ENCODE results near the gene PLEKHG2. TPM values are rescaled to one million over a fixed set of nuclear protein-coding genes. Genes with fewer than 3 reads are reported as not detected.

Gene PLEKHG2
- total and polyA plus RNA-seq, 9 of the 15 experiments (the other 6 are each of a cell fraction or from before 2014, with no cell fraction given) = 0.98 to 45.7 (median 9.8) TPM

DNA sequence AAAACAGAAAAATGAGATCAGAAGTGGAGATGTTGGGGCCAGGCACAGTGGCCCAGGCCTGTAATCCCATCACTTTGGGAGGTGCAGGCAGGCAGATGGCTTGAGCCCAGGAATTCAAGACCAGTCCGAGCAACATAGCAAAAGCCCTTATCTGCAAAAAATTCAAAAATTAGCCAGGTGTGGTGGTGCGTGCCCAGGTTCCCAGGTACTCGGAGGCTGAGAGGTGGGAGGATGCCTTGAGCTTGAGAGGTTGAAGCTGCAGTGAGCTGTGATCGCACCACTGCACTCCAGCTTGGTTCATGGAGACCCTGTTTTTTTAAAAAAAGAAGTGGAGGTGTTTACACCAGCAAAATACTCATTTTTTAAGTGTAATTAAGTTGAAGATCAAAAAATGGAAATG is 12.4 kb upstream of the PLEKHG2 start:
- CTCF ChIA-PET (ENCODE audit: low intra/inter-chr PET ratio) = interaction anchor here (4.4 kb wide), 1 partner anchor 12 kb away, joined by 74 read pairs; the partner anchor contains the start of gene PLEKHG2
- peaks cover 13% of the 10 kb centered on the region; the same call in 1 of the 3 replicates for H3K36me3 ChIP-seq (ENCODE audit: control insufficient read depth, insufficient read depth, low read length)
- TF ChIP-seq POLR2G (IDR thresholded peaks at IDR 0.05; ENCODE audit: low read depth, low read length) (0 out of 2 replicates have a peak, but pooled peaks have one; percentile 10), CBFA2T2 (conservative IDR thresholded peaks at IDR 0.05) (no peak), ZNF778 (CRISPR knock-in tag; IDR thresholded peaks at IDR 0.05) (no peak), SRSF9 (IDR thresholded peaks at IDR 0.05; ENCODE audit: borderline replicate concordance, low read depth, low read length) (no peak)
- H3K4me3 ChIP-seq = no peak overlapping the region
- H3K4me2 ChIP-seq (ENCODE audit: insufficient read depth, low read length) = no peak overlapping the region
- H3K27me3 ChIP-seq (ENCODE audit: control insufficient read depth in 2 of 2, insufficient read depth in 2 of 2, low read length in 2 of 2) = no peaks in the 10 kb centered on the region
- H3K4me1 ChIP-seq (replicated peaks in 1 of 2; ENCODE audit: control insufficient read depth in 2 of 2, insufficient read depth in 2 of 2, low read length in 2 of 2) = peaks cover 48 to 66% of the 10 kb centered on the region in 2 experiments
- FAIRE-seq (no peak), DNase-seq (ENCODE audit: extremely low read depth in 1 of 4, low spot score in 3 of 4) (no peak), ATAC-seq (no peak)
- H3K79me2 ChIP-seq (ENCODE audit: control insufficient read depth, insufficient read depth, low read length) = peaks cover 6% of the 10 kb centered on the region; the same call in 2 of the 3 replicates
- peaks cover 3% of the 10 kb centered on the region for H3K9me1 ChIP-seq (ENCODE audit: control insufficient read depth, insufficient read depth, low read length)
- intact Hi-C loops (cut with micrococcal nuclease) (no loop called here), in situ Hi-C loops (cut with MboI) (no loop called here)
- H3K9ac ChIP-seq (ENCODE audit: insufficient read depth in 1 of 2, low read depth in 2 of 2, low read length in 2 of 2) = 0 out of 4 replicates have a peak overlapping the region, but pooled peaks of 1 of the 2 experiments have one; percentile 12
- H3K27ac ChIP-seq (ENCODE audit: extremely low read depth, low read depth, low read length) = no peak overlapping the region
- H3K9me3 ChIP-seq (replicated peaks; ENCODE audit: control insufficient read depth, insufficient read depth, low read depth, low read length) = no peaks in the 10 kb centered on the region
- 91% methylated on average over 4 of the region's 4 CpGs for whole genome bisulfite sequencing (ENCODE audit: insufficient coverage, low coverage, missing lambda C conversion rate)
- BruUV-seq (replicated peaks) = no TSS peak
- no peak overlapping the region for H2AFZ ChIP-seq (ENCODE audit: low read depth, low read length)
- no peaks in the 10 kb centered on the region for H4K20me1 ChIP-seq (replicated peaks; ENCODE audit: control insufficient read depth, insufficient read depth, low read length)
- POLR2A ChIA-PET = no interaction called here

- 13% methylated on average over 4 of the region's 4 CpGs for WGBS (ENCODE audit: insufficient coverage, low coverage, missing lambda C conversion rate)
- intact Hi-C loops (cut with micrococcal nuclease) (no loop called here), in situ Hi-C loops (cut with MboI) (no loop called here)
- Histone ChIP-seq H3K27ac (ENCODE audit: extremely low read depth, low read depth, low read length) (peak overlapping the region; percentile 98; the same call in 2 of the 3 replicates), H3K4me1 (replicated peaks in 1 of 2; ENCODE audit: control insufficient read depth in 2 of 2, insufficient read depth in 2 of 2, low read length in 2 of 2) (peaks cover 57 to 75% of the 10 kb centered on the region in 2 experiments), H3K4me2 (ENCODE audit: insufficient read depth, low read length) (peak overlapping the region; percentile 80; the same call in 1 of the 2 replicates), H3K9me3 (replicated peaks; ENCODE audit: control insufficient read depth, insufficient read depth, low read depth, low read length) (no peaks in the 10 kb centered on the region), H3K9ac (ENCODE audit: insufficient read depth in 1 of 2, low read depth in 2 of 2, low read length in 2 of 2) (peak overlapping the region; percentile 90 to 96; a peak in 3 of 4 replicates), H3K79me2 (ENCODE audit: control insufficient read depth, insufficient read depth, low read length) (peaks cover 6% of the 10 kb centered on the region; the same call in 2 of the 3 replicates), H2AFZ (ENCODE audit: low read depth, low read length) (peak overlapping the region; percentile 86; the same call in 1 of the 2 replicates), H3K4me3 (no peak overlapping the region), H4K20me1 (replicated peaks; ENCODE audit: control insufficient read depth, insufficient read depth, low read length) (no peaks in the 10 kb centered on the region), H3K27me3 (ENCODE audit: control insufficient read depth in 2 of 2, insufficient read depth in 2 of 2, low read length in 2 of 2) (no peaks in the 10 kb centered on the region), H3K9me1 (ENCODE audit: control insufficient read depth, insufficient read depth, low read length) (peaks cover 3% of the 10 kb centered on the region), H3K36me3 (ENCODE audit: control insufficient read depth, insufficient read depth, low read length) (peaks cover 10% of the 10 kb centered on the region; the same call in 1 of the 3 replicates)
- BruUV-seq (replicated peaks) = no TSS peak
- CTCF ChIA-PET (ENCODE audit: low intra/inter-chr PET ratio) = interaction anchor here (2.5 kb wide), 1 partner anchor 11 kb away, joined by 10 read pairs; the partner anchor contains the start of gene PLEKHG2
- peak in 1 of 4 experiments; percentile 28 for DNase-seq (ENCODE audit: extremely low read depth in 1 of 4, low spot score in 3 of 4)
- POLR2A ChIA-PET = interaction anchor here (0.8 to 2.3 kb wide), 5 partner anchors 10 to 993 kb away, joined by 3 to 23 read pairs (median 3); partner anchors contain the start of genes MED29, PAF1 and RPS16
- no peak for ATAC-seq
- no peak for FAIRE-seq
- TF ChIP-seq FOXA3 (CRISPR knock-in tag; conservative IDR thresholded peaks at IDR 0.05 in 1 of 2, IDR thresholded peaks at IDR 0.05 in 1 of 2) (0 out of 4 replicates have a peak, but pooled peaks of 1 of the 2 experiments have one; percentile 43), RHOXF2B (CRISPR knock-in tag; conservative IDR thresholded peaks at IDR 0.05) (no peak), RBM14 (IDR thresholded peaks at IDR 0.05; ENCODE audit: borderline replicate concordance, insufficient read depth, low read depth, low read length) (no peak), CBX1 (IDR thresholded peaks at IDR 0.05; ENCODE audit: low read depth) (no peak), ESRRB (CRISPR knock-in tag; IDR thresholded peaks at IDR 0.05; ENCODE audit: borderline replicate concordance) (no peak), SMARCE1 (IDR thresholded peaks at IDR 0.05) (peak; percentile 88), ZNF766 (CRISPR knock-in tag; conservative IDR thresholded peaks at IDR 0.05) (peak; percentile 88), TEAD2 (tag; IDR thresholded peaks at IDR 0.05) (no peak), NFE2L1 (tag; IDR thresholded peaks at IDR 0.05; ENCODE audit: borderline replicate concordance, low read depth) (no peak), MYC (IDR thresholded peaks at IDR 0.05; ENCODE audit: low read depth, low read length) (0 out of 2 replicates have a peak, but pooled peaks have one; percentile 18), MYC (CRISPR knock-in tag; IDR thresholded peaks at IDR 0.05; ENCODE audit: borderline replicate concordance, low read depth) (no peak), NELFE (IDR thresholded peaks at IDR 0.05; ENCODE audit: insufficient read depth, insufficient read length) (no peak)
Observed at GRCh38 chr19:39401070-39401548, 11.4 kb upstream of the PLEKHG2 start.
